ENCODE results near the gene PML.
A peak's percentile ranks its signal among the peaks of the same experiment; 100 is the strongest.

PML gene

GRCh38 chr15:74034206-74034755 is 39.8 kb downstream of the PML start:
- TF ChIP-seq JUND (IDR thresholded peaks at IDR 0.05; ENCODE audit: low read depth) = no peak
- in situ Hi-C loops (cut with HindIII; ENCODE audit: low pct_unique_long_range_greater_than_20kb, low sequenced_read_pairs) = no loop called here
- DNase-seq (ENCODE audit: low read depth in 1 of 2, low spot score in 1 of 2) = no peak

GRCh38 chr15:74035121-74036017 is 40.9 kb downstream of the PML start:
- TF ChIP-seq JUND (IDR thresholded peaks at IDR 0.05; ENCODE audit: low read depth) = no peak
- in situ Hi-C loops (cut with HindIII; ENCODE audit: low pct_unique_long_range_greater_than_20kb, low sequenced_read_pairs) = no loop called here
- no peak for DNase-seq (ENCODE audit: low read depth in 1 of 2, low spot score in 1 of 2)

GRCh38 chr15:74036271-74037170 is 42.0 kb downstream of the PML start:
- peak; percentile 80 to 86 for DNase-seq (ENCODE audit: low read depth in 1 of 2, low spot score in 1 of 2)
- TF ChIP-seq JUND (IDR thresholded peaks at IDR 0.05; ENCODE audit: low read depth) = no peak
- in situ Hi-C loops (cut with HindIII; ENCODE audit: low pct_unique_long_range_greater_than_20kb, low sequenced_read_pairs) = no loop called here

GRCh38 chr15:74037171-74038117 is 42.9 kb downstream of the PML start:
- DNase-seq (ENCODE audit: low read depth in 1 of 2, low spot score in 1 of 2) = no peak
- TF ChIP-seq JUND (IDR thresholded peaks at IDR 0.05; ENCODE audit: low read depth) = no peak
- in situ Hi-C loops (cut with HindIII; ENCODE audit: low pct_unique_long_range_greater_than_20kb, low sequenced_read_pairs) = no loop called here

GRCh38 chr15:74038707-74039655 is 44.5 kb downstream of the PML start:
- in situ Hi-C loops (cut with HindIII; ENCODE audit: low pct_unique_long_range_greater_than_20kb, low sequenced_read_pairs) = no loop called here
- DNase-seq (ENCODE audit: low read depth in 1 of 2, low spot score in 1 of 2) = no peak
- TF ChIP-seq JUND (IDR thresholded peaks at IDR 0.05; ENCODE audit: low read depth) = no peak

GRCh38 chr15:74039656-74040010 is 45.1 kb downstream of the PML start:
- no peak for TF ChIP-seq JUND (IDR thresholded peaks at IDR 0.05; ENCODE audit: low read depth)
- DNase-seq (ENCODE audit: low read depth in 1 of 2, low spot score in 1 of 2) = no peak
- in situ Hi-C loops (cut with HindIII; ENCODE audit: low pct_unique_long_range_greater_than_20kb, low sequenced_read_pairs) = no loop called here

- no peak for TF ChIP-seq JUND (IDR thresholded peaks at IDR 0.05; ENCODE audit: low read depth)
- DNase-seq (ENCODE audit: low read depth in 1 of 2, low spot score in 1 of 2) = no peak
- in situ Hi-C loops (cut with HindIII; ENCODE audit: low pct_unique_long_range_greater_than_20kb, low sequenced_read_pairs) = no loop called here
Measured at GRCh38 chr15:74040109-74040850, 45.8 kb downstream of the PML start.

- DNase-seq (ENCODE audit: low read depth in 1 of 2, low spot score in 1 of 2) = no peak
- in situ Hi-C loops (cut with HindIII; ENCODE audit: low pct_unique_long_range_greater_than_20kb, low sequenced_read_pairs) = no loop called here
- no peak for TF ChIP-seq JUND (IDR thresholded peaks at IDR 0.05; ENCODE audit: low read depth)
Measured at GRCh38 chr15:74041311-74041756, 46.8 kb downstream of the PML start.

GRCh38 chr15:74041777-74042435 is 47.4 kb downstream of the PML start:
- in situ Hi-C loops (cut with HindIII; ENCODE audit: low pct_unique_long_range_greater_than_20kb, low sequenced_read_pairs) = no loop called here
- no peak for DNase-seq (ENCODE audit: low read depth in 1 of 2, low spot score in 1 of 2)
- TF ChIP-seq JUND (IDR thresholded peaks at IDR 0.05; ENCODE audit: low read depth) = no peak

All from T47D (cell line).